ENCODE results near the gene CACNA2D3.

Gene CACNA2D3

GRCh38 chr3:54543446-54543845 is 421.1 kb downstream of the CACNA2D3 start:
- DNase-seq (ENCODE audit: low spot score) = no peak
- TF ChIP-seq, protein P1, sequence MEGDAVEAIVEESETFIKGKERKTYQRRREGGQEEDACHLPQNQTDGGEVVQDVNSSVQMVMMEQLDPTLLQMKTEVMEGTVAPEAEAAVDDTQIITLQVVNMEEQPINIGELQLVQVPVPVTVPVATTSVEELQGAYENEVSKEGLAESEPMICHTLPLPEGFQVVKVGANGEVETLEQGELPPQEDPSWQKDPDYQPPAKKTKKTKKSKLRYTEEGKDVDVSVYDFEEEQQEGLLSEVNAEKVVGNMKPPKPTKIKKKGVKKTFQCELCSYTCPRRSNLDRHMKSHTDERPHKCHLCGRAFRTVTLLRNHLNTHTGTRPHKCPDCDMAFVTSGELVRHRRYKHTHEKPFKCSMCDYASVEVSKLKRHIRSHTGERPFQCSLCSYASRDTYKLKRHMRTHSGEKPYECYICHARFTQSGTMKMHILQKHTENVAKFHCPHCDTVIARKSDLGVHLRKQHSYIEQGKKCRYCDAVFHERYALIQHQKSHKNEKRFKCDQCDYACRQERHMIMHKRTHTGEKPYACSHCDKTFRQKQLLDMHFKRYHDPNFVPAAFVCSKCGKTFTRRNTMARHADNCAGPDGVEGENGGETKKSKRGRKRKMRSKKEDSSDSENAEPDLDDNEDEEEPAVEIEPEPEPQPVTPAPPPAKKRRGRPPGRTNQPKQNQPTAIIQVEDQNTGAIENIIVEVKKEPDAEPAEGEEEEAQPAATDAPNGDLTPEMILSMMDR (IDR thresholded peaks at IDR 0.05; ENCODE audit: extremely low read depth, missing control alignments) = no peak

GRCh38 chr3:54547051-54547450 is 424.7 kb downstream of the CACNA2D3 start:
- DNase-seq (ENCODE audit: low spot score) = no peak
- TF ChIP-seq, protein P1 (IDR thresholded peaks at IDR 0.05; ENCODE audit: extremely low read depth, missing control alignments) = no peak

GRCh38 chr3:54547846-54548245 is 425.5 kb downstream of the CACNA2D3 start:
- no peak for DNase-seq (ENCODE audit: low spot score)
- TF ChIP-seq, protein P1 (IDR thresholded peaks at IDR 0.05; ENCODE audit: extremely low read depth, missing control alignments) = no peak

GRCh38 chr3:54549607-54550220 is 427.4 kb downstream of the CACNA2D3 start:
- TF ChIP-seq, protein P1 (IDR thresholded peaks at IDR 0.05; ENCODE audit: extremely low read depth, missing control alignments) = no peak
- DNase-seq (ENCODE audit: low spot score) = no peak

- TF ChIP-seq, protein P1 (IDR thresholded peaks at IDR 0.05; ENCODE audit: extremely low read depth, missing control alignments) = no peak
- no peak for DNase-seq (ENCODE audit: low spot score)
Measured at GRCh38 chr3:54550221-54550977, 428.0 kb downstream of the CACNA2D3 start.

DNA sequence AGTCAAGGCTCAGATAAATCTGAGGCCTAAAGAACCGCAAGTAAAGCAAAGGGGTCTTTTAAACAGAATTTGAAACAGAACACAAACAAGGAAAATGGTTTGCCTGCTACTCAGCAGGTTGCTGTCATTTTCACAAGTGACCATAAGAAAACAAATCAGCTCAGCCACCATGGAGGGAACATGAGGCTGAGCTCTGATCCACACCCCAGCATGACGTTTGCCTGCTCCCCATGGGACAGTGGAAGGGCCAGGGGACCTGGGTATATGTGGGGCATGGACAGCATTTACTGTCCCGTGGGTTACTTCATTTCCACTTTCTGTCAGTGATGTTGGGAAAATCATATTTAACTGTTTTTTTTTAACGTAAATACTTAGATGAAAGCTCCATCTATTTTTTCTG is 434.3 kb downstream of the CACNA2D3 start:
- TF ChIP-seq, protein P1 (IDR thresholded peaks at IDR 0.05; ENCODE audit: extremely low read depth, missing control alignments) = no peak
- no peak for DNase-seq (ENCODE audit: low spot score)
